Adrenal gland (tissue), 12 donors: Measurements from ENCODE around the gene HNRNPLL. TPM values are rescaled to one million over a fixed set of nuclear protein-coding genes. Genes with fewer than 3 reads are reported as not detected.

Experiments used
- DNase-seq, 7 donors: peaks; one replicate each; pipeline ENCODE4 v3.0.0-alpha.2; 2019 to 2020
- H3K27ac ChIP-seq, 5 donors: fragments of 200-600 bp; sonication (generic) in 4 of 5; 1 replicate in 3 of 5; 2 replicates in 2 of 5; pipeline versions ENCODE4 v1.5.1 to v1.8.0; 2016 to 2020; ENCODE audit warnings: mild to moderate bottlenecking in 1 of 5
- H3K27me3 ChIP-seq: fragments of 200-600 bp; 2 replicates; pipeline ENCODE4 v1.8.0; 2021
- H3K36me3 ChIP-seq, 2 donors: fragments of 200-600 bp; replicated peaks in 1 of 2; 1 replicate in 1 of 2; 2 replicates in 1 of 2; pipeline versions ENCODE4 v1.5.1 to v1.8.0; 2018 to 2022
- H3K4me1 ChIP-seq, 2 donors: fragments of 200-600 bp; replicated peaks in 1 of 2; 1 replicate in 1 of 2; 2 replicates in 1 of 2; pipeline versions ENCODE4 v1.5.1 to v1.8.0; 2018 to 2021
- H3K4me3 ChIP-seq, 4 donors: fragments of 200-600 bp; sonication (generic) in 3 of 4; one replicate each; pipeline ENCODE4 v1.5.1; 2016 to 2018
- H3K9me3 ChIP-seq, 3 donors: fragments of 200-600 bp; sonication (generic) in 1 of 3; replicated peaks in 1 of 3; 1 replicate in 2 of 3; 2 replicates in 1 of 3; pipeline versions ENCODE4 v1.5.1 to v1.8.0; 2016 to 2021
- POLR2A ChIP-seq, 2 donors: fragments of 450-650 bp; IDR thresholded peaks; one replicate each; pipeline ENCODE4 v1.6.1; 2017; ENCODE audit warnings: antibody characterized with exemption in 2 of 2, mild to moderate bottlenecking in 2 of 2, moderate library complexity in 1 of 2
- WGBS, 4 donors: extraction: QIAGEN DNeasy Blood & Tissue Kit in 2 of 4; methylation state at CpG; one replicate each; pipeline versions ENCODE4 v1.1.5 to v1.1.7; 2013 to 2017; 5-methylcytosine and 5-hydroxymethylcytosine counted together
- intact Hi-C, 2 donors: fragments of 100-400 bp; cut with DNase I; formaldehyde crosslinking; loops; one replicate each; pipeline versions ENCODE4 v1.14.1 to v1.15.0; 2022 to 2023
- polyA plus RNA-seq, 3 donors: library from polyadenylated mRNA; stranded (reverse); fragments of 200-250 nt in 2 of 3; fragments of 350-450 nt in 1 of 3; fragmentation: Illumina TruSeq in 1 of 3; extraction: RNeasy Lipid Tissue Mini Kit (QIAGEN cat#74804) in 1 of 3; gene quantifications; one replicate each; pipeline ENCODE4 v1.2.3, GENCODE V29; 2013 to 2014
- total RNA-seq, 9 donors: library from RNA; depleted of rRNA in 4 of 9; stranded (reverse); fragments of >200 nt in 4 of 9; fragments of 120-200 nt in 1 of 9; fragmentation: NEBNext Ultra II Directional in 1 of 9; extraction: Animal tissue kit (Norgen Biotek cat#: 25700) in 1 of 9; gene quantifications; one replicate each; pipeline versions ENCODE4 v1.1.0 to v1.2.4, GENCODE V29; 2013 to 2023
- TF ChIP-seq, protein P1 (sequence below), 6 experiments: fragments of 450-650 bp in 4 of 6; fragments of 200-600 bp in 2 of 6; sonication (generic) in 1 of 6; IDR thresholded peaks; 1 replicate in 5 of 6; 2 replicates in 1 of 6; pipeline versions ENCODE4 v1.5.1 to v1.8.0; 2016 to 2021; ENCODE audit warnings: antibody characterized with exemption in 6 of 6, mild to moderate bottlenecking in 2 of 6, moderate library complexity in 1 of 6
- donor health status: healthy with polysubstance abuse.
- donor health status: Bipolar disorder and iron deficiency.
- donor health status: DM: yes; HTN: yes; CAD: no.
- donor health status: DM: no; HTN: no; CAD: no.
- donor health status: DM: no; HTN: no; CAD: no.
- donor health status: DM: yes; HTN: yes; CAD: no.

The HNRNPLL gene
- total and polyA plus RNA-seq, 12 donors, result 19.5 to 75.2 (median 49.4) TPM

DNA sequence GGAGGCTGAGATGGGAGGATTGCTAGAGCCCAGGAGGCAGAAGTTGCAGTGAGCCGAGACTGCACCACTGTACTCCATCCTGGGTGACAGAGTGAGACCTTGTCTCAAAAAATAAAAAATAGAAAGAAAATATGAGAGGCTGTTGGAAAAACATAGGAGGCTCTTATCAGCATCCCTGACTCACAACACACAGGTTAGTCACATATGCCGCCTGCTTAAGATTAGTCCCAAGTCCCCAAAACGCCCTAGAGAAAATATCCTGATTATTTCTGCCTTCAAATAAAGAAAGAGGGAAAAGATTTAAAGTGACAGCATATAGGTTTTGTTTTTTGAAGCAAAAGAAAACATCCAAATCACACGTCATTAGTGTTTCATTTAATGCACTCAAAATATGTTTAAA, 33.3 kb upstream of the HNRNPLL start:
- no peaks in the 10 kb centered on the region for H3K9me3 ChIP-seq
- TF ChIP-seq POLR2A (IDR thresholded peaks at IDR 0.05), result no peak
- TF ChIP-seq, protein P1, sequence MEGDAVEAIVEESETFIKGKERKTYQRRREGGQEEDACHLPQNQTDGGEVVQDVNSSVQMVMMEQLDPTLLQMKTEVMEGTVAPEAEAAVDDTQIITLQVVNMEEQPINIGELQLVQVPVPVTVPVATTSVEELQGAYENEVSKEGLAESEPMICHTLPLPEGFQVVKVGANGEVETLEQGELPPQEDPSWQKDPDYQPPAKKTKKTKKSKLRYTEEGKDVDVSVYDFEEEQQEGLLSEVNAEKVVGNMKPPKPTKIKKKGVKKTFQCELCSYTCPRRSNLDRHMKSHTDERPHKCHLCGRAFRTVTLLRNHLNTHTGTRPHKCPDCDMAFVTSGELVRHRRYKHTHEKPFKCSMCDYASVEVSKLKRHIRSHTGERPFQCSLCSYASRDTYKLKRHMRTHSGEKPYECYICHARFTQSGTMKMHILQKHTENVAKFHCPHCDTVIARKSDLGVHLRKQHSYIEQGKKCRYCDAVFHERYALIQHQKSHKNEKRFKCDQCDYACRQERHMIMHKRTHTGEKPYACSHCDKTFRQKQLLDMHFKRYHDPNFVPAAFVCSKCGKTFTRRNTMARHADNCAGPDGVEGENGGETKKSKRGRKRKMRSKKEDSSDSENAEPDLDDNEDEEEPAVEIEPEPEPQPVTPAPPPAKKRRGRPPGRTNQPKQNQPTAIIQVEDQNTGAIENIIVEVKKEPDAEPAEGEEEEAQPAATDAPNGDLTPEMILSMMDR (IDR thresholded peaks at IDR 0.05), result no peak
- H3K36me3 ChIP-seq, result no peaks in the 10 kb centered on the region
- intact Hi-C loops, result no loop called here
- H3K4me3 ChIP-seq, result no peak overlapping the region
- peaks cover 13 to 20% of the 10 kb centered on the region in 2 donors for H3K4me1 ChIP-seq
- H3K27ac ChIP-seq, result peak overlapping the region in 1 of 5 donors; percentile 4
- 51 to 61% (median 57%) methylated on average over 4 of the region's 4 CpGs for WGBS, 4 donors
- H3K27me3 ChIP-seq, result no peaks in the 10 kb centered on the region
- peak in 1 of 7 donors; percentile 40 for DNase-seq

DNA sequence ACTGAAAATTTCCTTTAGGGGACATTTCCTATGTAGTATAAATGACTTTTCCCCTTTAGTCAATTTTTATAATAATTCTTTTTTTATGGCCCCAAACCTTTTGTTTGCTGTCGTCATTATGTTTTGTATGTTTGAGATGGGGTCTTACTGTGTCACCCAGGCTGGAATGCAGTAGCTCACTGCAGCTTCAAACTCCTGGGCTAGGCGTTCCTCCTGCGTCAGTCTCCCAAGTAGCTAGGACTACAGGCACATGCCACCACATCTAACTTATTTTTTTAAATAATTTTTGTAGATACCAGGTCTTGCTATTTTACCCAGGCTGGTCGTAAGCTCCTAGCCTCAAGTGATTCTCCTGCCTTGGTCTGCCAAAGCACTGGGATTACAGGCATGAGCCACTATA, 32.4 kb upstream of the HNRNPLL start:
- WGBS, 4 donors, result 82 to 89% (median 83%) methylated on average over 4 of the region's 4 CpGs
- Histone ChIP-seq H3K4me1 (peaks cover 13 to 20% of the 10 kb centered on the region in 2 donors), H3K4me3 (no peak overlapping the region), H3K9me3 (no peaks in the 10 kb centered on the region), H3K27me3 (no peaks in the 10 kb centered on the region), H3K36me3 (no peaks in the 10 kb centered on the region), H3K27ac (peak overlapping the region in 3 of 5 donors; percentile 1 to 4 (median 1))
- no peak for DNase-seq
- intact Hi-C loops, result no loop called here
- TF ChIP-seq, protein P1 (IDR thresholded peaks at IDR 0.05), result no peak
- no peak for TF ChIP-seq POLR2A (IDR thresholded peaks at IDR 0.05)

DNA sequence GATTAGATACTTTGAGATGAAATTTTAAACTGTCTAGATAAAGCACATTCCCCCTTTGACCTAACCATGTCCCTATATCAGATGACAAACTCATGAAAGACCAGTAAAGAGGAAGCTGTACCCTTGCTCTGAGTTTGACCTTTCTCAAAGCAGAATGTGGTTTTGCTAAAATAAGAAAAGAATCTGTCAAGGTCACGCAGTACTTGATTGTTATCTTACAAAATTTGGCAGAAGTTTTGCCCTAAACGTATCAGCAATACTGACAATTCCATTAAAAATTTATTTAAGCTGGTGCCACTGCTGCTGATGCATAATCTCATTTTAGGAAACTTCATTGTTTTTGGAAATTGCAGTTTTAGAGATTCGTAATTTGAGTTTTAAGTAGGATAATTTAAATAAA, 32.0 kb upstream of the HNRNPLL start:
- no peak for TF ChIP-seq POLR2A (IDR thresholded peaks at IDR 0.05)
- TF ChIP-seq, protein P1 (IDR thresholded peaks at IDR 0.05), result no peak
- Histone ChIP-seq H3K27me3 (no peaks in the 10 kb centered on the region), H3K27ac (peak overlapping the region in 3 of 5 donors; percentile 1 to 11 (median 4)), H3K36me3 (no peaks in the 10 kb centered on the region), H3K4me3 (no peak overlapping the region), H3K4me1 (peaks cover 13 to 20% of the 10 kb centered on the region in 2 donors), H3K9me3 (no peaks in the 10 kb centered on the region)
- 8 to 15% (median 14%) methylated on average over 3 of the region's 3 CpGs for WGBS, 4 donors
- no peak for DNase-seq
- intact Hi-C loops, result no loop called here

DNA sequence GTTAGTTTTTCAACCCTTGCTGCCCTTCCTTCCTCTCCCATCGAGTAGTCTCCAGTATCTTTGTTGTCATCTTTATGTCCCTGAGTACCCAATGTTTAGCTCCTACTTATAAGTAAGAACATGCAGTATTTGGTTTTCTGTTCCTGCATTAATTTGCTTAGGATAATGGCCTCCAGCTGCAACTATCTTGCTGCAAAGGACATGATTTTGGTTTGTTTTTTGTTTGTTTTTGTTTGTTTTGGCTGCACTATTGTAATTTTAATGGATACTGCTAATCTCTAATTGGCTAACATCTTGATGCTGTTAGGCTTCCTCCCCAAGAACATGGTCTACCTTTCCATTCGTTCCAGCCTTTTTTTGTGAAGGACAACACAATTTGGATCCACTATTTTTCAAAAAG, 31.2 kb upstream of the HNRNPLL start:
- Histone ChIP-seq H3K36me3 (no peaks in the 10 kb centered on the region), H3K27me3 (no peaks in the 10 kb centered on the region), H3K4me3 (no peak overlapping the region), H3K9me3 (no peaks in the 10 kb centered on the region), H3K27ac (peak overlapping the region in 2 of 5 donors; percentile 1 to 11), H3K4me1 (peaks cover 13 to 20% of the 10 kb centered on the region in 2 donors)
- no peak for TF ChIP-seq POLR2A (IDR thresholded peaks at IDR 0.05)
- TF ChIP-seq, protein P1 (IDR thresholded peaks at IDR 0.05), result no peak
- intact Hi-C loops, result no loop called here
- WGBS, 4 donors, result 23 to 45% (median 34%) methylated on average over 2 of the region's 2 CpGs
- no peak for DNase-seq
